HG03558 (cell line): ENCODE results near the gene ZNF567.
A peak's percentile ranks its signal among the peaks of the same experiment; 100 is the strongest.
"Not testable (repeated sequence)": the region's sequence is repeated elsewhere in the genome, so short reads cannot be mapped to it uniquely, and the experiment has no call there.

Source experiments
- ATAC-seq: cut with Tn5 transposase; IDR thresholded peaks from one replicate; pipeline ENCODE4 v1.9.1; 2021; ENCODE audit warnings: moderate number of reproducible peaks; ENCODE audit not compliant: unreplicated experiment; ENCODE audit errors: extremely low read depth

The ZNF567 gene

GRCh38 chr19:36687214-36688056 lies at the start of gene ZNF567:
TSS of gene ZNF567 (plus strand) at chr19:36687612. CDS start at chr19:36694868, 7,256 bp downstream.
- peak; percentile 55 for ATAC-seq

- ATAC-seq = no peak
Observed at GRCh38 chr19:36638862-36639510, 48.4 kb upstream of the ZNF567 start.

GRCh38 chr19:36646746-36647145 lies 40.7 kb upstream of the ZNF567 start:
- no peak for ATAC-seq

GRCh38 chr19:36652958-36653357 lies 34.5 kb upstream of the ZNF567 start:
- no peak for ATAC-seq

- no peak for ATAC-seq
Observed at GRCh38 chr19:36665832-36666231, 21.6 kb upstream of the ZNF567 start.

GRCh38 chr19:36668646-36669045 lies 18.8 kb upstream of the ZNF567 start:
- no peak for ATAC-seq

GRCh38 chr19:36672368-36672767 lies 15.0 kb upstream of the ZNF567 start:
- no peak for ATAC-seq

GRCh38 chr19:36674201-36674600 lies 13.2 kb upstream of the ZNF567 start:
- no peak for ATAC-seq

- ATAC-seq = no peak
Observed at GRCh38 chr19:36679455-36679854, 8.0 kb upstream of the ZNF567 start.

- no peak for ATAC-seq
Observed at GRCh38 chr19:36685835-36686234, 1.6 kb upstream of the ZNF567 start.

- ATAC-seq = no peak
Observed at GRCh38 chr19:36686365-36687213, 823 bp upstream of the ZNF567 start.

GRCh38 chr19:36688058-36688457 lies 646 bp downstream of the ZNF567 start:
- ATAC-seq = no peak

- ATAC-seq = no peak
Observed at GRCh38 chr19:36707134-36707533, 19.7 kb downstream of the ZNF567 start.

- no peak for ATAC-seq
Observed at GRCh38 chr19:36709423-36709822, 22.0 kb downstream of the ZNF567 start.

GRCh38 chr19:36719687-36720556 lies 32.5 kb downstream of the ZNF567 start:
- ATAC-seq = no peak

GRCh38 chr19:36736166-36736565 lies 48.8 kb downstream of the ZNF567 start:
- ATAC-seq = not testable (repeated sequence)

- no peak for ATAC-seq
Observed at GRCh38 chr19:36745870-36746269, 58.5 kb downstream of the ZNF567 start.

- ATAC-seq = no peak
Observed at GRCh38 chr19:36747750-36748149, 60.3 kb downstream of the ZNF567 start.

- no peak for ATAC-seq
Observed at GRCh38 chr19:36748431-36749275, 61.2 kb downstream of the ZNF567 start.
